ENCODE data around the gene PPAT. TPM values are rescaled to one million over a fixed set of nuclear protein-coding genes. Genes with fewer than 3 reads are reported as not detected.

The PPAT gene
- total and polyA plus RNA-seq, 8 donors: 1.6 to 10.0 (median 5.5) TPM

GRCh38 chr4:56386091-56386490 lies 49.3 kb downstream of the PPAT start:
- WGBS, 2 donors: 86 to 94% methylated on average over 4 of the region's 4 CpGs
- H3K27ac ChIP-seq: peak overlapping the region in 1 of 4 donors; percentile 96
- no peaks in the 10 kb centered on the region for H3K9me3 ChIP-seq
- peak overlapping the region in 1 of 4 donors; percentile 68 for H3K4me3 ChIP-seq
- intact Hi-C loops (cut with DNase I): no loop called here
- no peak for TF ChIP-seq CTCF (IDR thresholded peaks at IDR 0.05)
- no peaks in the 10 kb centered on the region for H3K36me3 ChIP-seq
- peaks cover 0 to 19% (median 5%) of the 10 kb centered on the region in 3 donors for H3K4me1 ChIP-seq
- DNase-seq (no peak), FAIRE-seq (no peak), ATAC-seq (no peak)
- no peaks in the 10 kb centered on the region for H3K27me3 ChIP-seq

- Histone ChIP-seq H3K36me3 (peaks cover 0 to 2% (median 0%) of the 10 kb centered on the region in 3 donors), H3K4me1 (no peaks in the 10 kb centered on the region), H3K9me3 (no peaks in the 10 kb centered on the region), H3K4me3 (no peak overlapping the region), H3K27me3 (no peaks in the 10 kb centered on the region), H3K27ac (no peak overlapping the region)
- no peak for ATAC-seq
- no peak for TF ChIP-seq CTCF (IDR thresholded peaks at IDR 0.05)
- intact Hi-C loops (cut with DNase I): no loop called here
- WGBS, 2 donors: 79 to 88% methylated on average over 2 of the region's 2 CpGs
- no peak for DNase-seq
- FAIRE-seq: no peak
Measured at GRCh38 chr4:56375458-56375857, 60.0 kb downstream of the PPAT start.

- Histone ChIP-seq H3K27me3 (no peaks in the 10 kb centered on the region), H3K4me3 (no peak overlapping the region), H3K36me3 (peaks cover 0 to 7% (median 0%) of the 10 kb centered on the region in 3 donors), H3K9me3 (no peaks in the 10 kb centered on the region), H3K27ac (no peak overlapping the region), H3K4me1 (no peaks in the 10 kb centered on the region)
- ATAC-seq (no peak), FAIRE-seq (no peak), DNase-seq (no peak)
- TF ChIP-seq CTCF (IDR thresholded peaks at IDR 0.05): no peak
- whole genome bisulfite sequencing, 2 donors: 89 to 100% methylated on average over 1 of the region's 1 CpG
- intact Hi-C loops (cut with DNase I): no loop called here
Measured at GRCh38 chr4:56374956-56375355, 60.5 kb downstream of the PPAT start.

- Histone ChIP-seq H3K9me3 (no peaks in the 10 kb centered on the region), H3K4me3 (no peak overlapping the region), H3K27me3 (no peaks in the 10 kb centered on the region), H3K27ac (no peak overlapping the region), H3K4me1 (no peaks in the 10 kb centered on the region), H3K36me3 (peaks cover 0 to 9% (median 0%) of the 10 kb centered on the region in 3 donors)
- ATAC-seq (no peak), FAIRE-seq (no peak), DNase-seq (no peak)
- 0 to 82% methylated on average over 1 of the region's 1 CpG for WGBS, 2 donors
- no peak for TF ChIP-seq CTCF (IDR thresholded peaks at IDR 0.05)
- intact Hi-C loops (cut with DNase I): no loop called here
Measured at GRCh38 chr4:56372774-56373173, 62.6 kb downstream of the PPAT start.

- peaks cover 0 to 9% (median 0%) of the 10 kb centered on the region in 3 donors for H3K36me3 ChIP-seq
- no peak for TF ChIP-seq CTCF (IDR thresholded peaks at IDR 0.05)
- H3K27me3 ChIP-seq: no peaks in the 10 kb centered on the region
- H3K9me3 ChIP-seq: no peaks in the 10 kb centered on the region
- no peak overlapping the region for H3K4me3 ChIP-seq
- intact Hi-C loops (cut with DNase I): no loop called here
- DNase-seq (no peak), ATAC-seq (no peak), FAIRE-seq (no peak)
- 65 to 76% methylated on average over 8 of the region's 8 CpGs for WGBS, 2 donors
- H3K4me1 ChIP-seq: no peaks in the 10 kb centered on the region
- H3K27ac ChIP-seq: no peak overlapping the region
Measured at GRCh38 chr4:56371426-56372220, 63.8 kb downstream of the PPAT start.
